ENCODE data around the gene CD83. TPM values are rescaled to one million over a fixed set of nuclear protein-coding genes. Genes with fewer than 3 reads are reported as not detected.
A peak's percentile ranks its signal among the peaks of the same experiment; 100 is the strongest.

Gene CD83
- total RNA-seq, 2 experiments from 2014 or later = 15.0 to 26.2 TPM

- Histone ChIP-seq H4K20me1 (ENCODE audit: insufficient read depth, low read length) (no peaks in the 10 kb centered on the region), H3K79me2 (ENCODE audit: insufficient read depth, low read depth, low read length) (no peaks in the 10 kb centered on the region), H2AFZ (ENCODE audit: low read length) (no peak overlapping the region), H3K4me1 (ENCODE audit: insufficient read depth, low read length, poor library complexity, severe bottlenecking) (no peaks in the 10 kb centered on the region), H3K36me3 (ENCODE audit: insufficient read depth, low read length) (no peaks in the 10 kb centered on the region), H3K27ac (ENCODE audit: low read depth, low read length, poor library complexity, severe bottlenecking) (no peak overlapping the region), H3K9me2 (ENCODE audit: insufficient read depth, low read length) (no peaks in the 10 kb centered on the region), H3K4me3 (ENCODE audit: low read depth, low read length, poor library complexity, severe bottlenecking) (no peak overlapping the region), H3K4me2 (ENCODE audit: low read length) (no peak overlapping the region), H3K9me3 (ENCODE audit: low read length) (no peaks in the 10 kb centered on the region)
- DNase-seq (ENCODE audit: low spot score) = peak; percentile 80
- intact Hi-C loops (cut with micrococcal nuclease; ENCODE audit: unreplicated experiment) = loop anchor here (2.0 kb wide), 3 partner anchors 16 to 350 kb away; no protein-coding TSS in a partner anchor
- CTCF ChIA-PET (ENCODE audit: unreplicated experiment) = interaction anchor here (0.6 to 1.3 kb wide), 2 partner anchors 15 to 1022 kb away, joined by 3 to 5 read pairs; no protein-coding TSS in a partner anchor
- peak; percentile 96 for TF ChIP-seq CTCF (conservative IDR thresholded peaks at IDR 0.05; ENCODE audit: low read length)
- no peak for TF ChIP-seq EZH2phosphoT487 (IDR thresholded peaks at IDR 0.05; ENCODE audit: borderline replicate concordance, low read depth, low read length)
- no TSS peak for BruUV-seq (replicated peaks)
- POLR2A ChIA-PET = no interaction called here
Observed at GRCh38 chr6:14144678-14145113, 27.1 kb downstream of the CD83 start.

- TF ChIP-seq CTCF (conservative IDR thresholded peaks at IDR 0.05; ENCODE audit: low read length) (no peak), EZH2phosphoT487 (IDR thresholded peaks at IDR 0.05; ENCODE audit: borderline replicate concordance, low read depth, low read length) (no peak)
- H3K9me2 ChIP-seq (ENCODE audit: insufficient read depth, low read length) = no peaks in the 10 kb centered on the region
- H2AFZ ChIP-seq (ENCODE audit: low read length) = no peak overlapping the region
- no peak overlapping the region for H3K27ac ChIP-seq (ENCODE audit: low read depth, low read length, poor library complexity, severe bottlenecking)
- CTCF ChIA-PET (ENCODE audit: unreplicated experiment) = no interaction called here
- POLR2A ChIA-PET = interaction anchor here (0.6 kb wide), 1 partner anchor 16 kb away, joined by 5 read pairs; no protein-coding TSS in a partner anchor
- H3K4me3 ChIP-seq (ENCODE audit: low read depth, low read length, poor library complexity, severe bottlenecking) = no peak overlapping the region
- H3K4me2 ChIP-seq (ENCODE audit: low read length) = no peak overlapping the region
- no peaks in the 10 kb centered on the region for H3K36me3 ChIP-seq (ENCODE audit: insufficient read depth, low read length)
- intact Hi-C loops (cut with micrococcal nuclease; ENCODE audit: unreplicated experiment) = no loop called here
- H3K4me1 ChIP-seq (ENCODE audit: insufficient read depth, low read length, poor library complexity, severe bottlenecking) = no peaks in the 10 kb centered on the region
- H3K79me2 ChIP-seq (ENCODE audit: insufficient read depth, low read depth, low read length) = no peaks in the 10 kb centered on the region
- H4K20me1 ChIP-seq (ENCODE audit: insufficient read depth, low read length) = no peaks in the 10 kb centered on the region
- no peak for DNase-seq (ENCODE audit: low spot score)
- H3K9me3 ChIP-seq (ENCODE audit: low read length) = no peaks in the 10 kb centered on the region
- no TSS peak for BruUV-seq (replicated peaks)
Observed at GRCh38 chr6:14146506-14147096, 29.0 kb downstream of the CD83 start.

- ChIA-PET POLR2A (interaction anchor here (0.5 kb wide), 1 partner anchor 295 kb away, joined by 3 read pairs; no protein-coding TSS in a partner anchor), CTCF (ENCODE audit: unreplicated experiment) (interaction anchor here (0.5 kb wide), 1 partner anchor 476 kb away, joined by 4 read pairs; no protein-coding TSS in a partner anchor)
- intact Hi-C loops (cut with micrococcal nuclease; ENCODE audit: unreplicated experiment) = no loop called here
- no TSS peak for BruUV-seq (replicated peaks)
- H3K79me2 ChIP-seq (ENCODE audit: insufficient read depth, low read depth, low read length) = no peaks in the 10 kb centered on the region
- TF ChIP-seq CTCF (conservative IDR thresholded peaks at IDR 0.05; ENCODE audit: low read length) = no peak
- TF ChIP-seq EZH2phosphoT487 (IDR thresholded peaks at IDR 0.05; ENCODE audit: borderline replicate concordance, low read depth, low read length) = no peak
- H4K20me1 ChIP-seq (ENCODE audit: insufficient read depth, low read length) = no peaks in the 10 kb centered on the region
- H3K36me3 ChIP-seq (ENCODE audit: insufficient read depth, low read length) = no peaks in the 10 kb centered on the region
- H3K9me2 ChIP-seq (ENCODE audit: insufficient read depth, low read length) = no peaks in the 10 kb centered on the region
- no peak overlapping the region for H3K4me2 ChIP-seq (ENCODE audit: low read length)
- no peak overlapping the region for H2AFZ ChIP-seq (ENCODE audit: low read length)
- H3K4me1 ChIP-seq (ENCODE audit: insufficient read depth, low read length, poor library complexity, severe bottlenecking) = no peaks in the 10 kb centered on the region
- no peak for DNase-seq (ENCODE audit: low spot score)
- no peak overlapping the region for H3K27ac ChIP-seq (ENCODE audit: low read depth, low read length, poor library complexity, severe bottlenecking)
- no peak overlapping the region for H3K4me3 ChIP-seq (ENCODE audit: low read depth, low read length, poor library complexity, severe bottlenecking)
- H3K9me3 ChIP-seq (ENCODE audit: low read length) = no peaks in the 10 kb centered on the region
Observed at GRCh38 chr6:14147891-14148290, 30.3 kb downstream of the CD83 start.

Data from OCI-LY7 (cell line).